ENCODE results near the gene CAPN9.

Gene CAPN9

DNA sequence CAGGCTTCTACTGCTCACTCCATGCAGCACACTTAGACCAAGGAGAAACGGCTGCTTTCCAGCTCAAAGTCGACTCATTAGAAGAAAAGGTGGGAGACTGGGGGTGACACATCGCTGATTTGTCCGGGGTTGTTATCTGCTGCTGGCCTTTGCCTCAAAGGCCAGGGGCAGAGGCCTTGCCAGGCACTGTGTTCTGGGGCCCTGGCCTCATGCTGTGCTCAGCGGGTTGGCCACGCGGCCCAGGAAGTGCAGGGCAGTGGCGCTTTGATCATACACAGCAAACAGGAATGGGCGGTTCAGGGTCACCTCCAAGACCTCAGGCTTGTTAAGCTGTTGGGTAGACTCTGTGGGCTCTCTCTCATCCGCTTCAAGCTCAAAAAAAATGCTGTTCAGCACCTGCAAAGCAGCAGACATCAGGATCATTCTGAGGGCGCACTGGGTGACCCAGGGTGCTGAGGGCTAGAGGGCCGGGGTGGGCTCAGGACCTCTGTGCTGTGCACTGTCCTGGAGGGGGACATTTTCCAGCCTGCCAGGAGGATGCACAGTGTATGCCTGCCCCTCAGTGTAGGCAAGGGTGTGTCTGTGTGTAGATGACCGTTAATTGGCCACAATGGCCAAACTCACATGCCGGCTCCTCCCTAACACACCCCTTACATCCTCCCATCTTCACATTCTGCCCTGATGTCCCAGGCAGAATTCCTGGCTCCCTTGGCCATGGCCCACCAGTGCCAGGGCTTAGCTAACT, 44.1 kb upstream of the CAPN9 start:
- TF ChIP-seq, protein P1, sequence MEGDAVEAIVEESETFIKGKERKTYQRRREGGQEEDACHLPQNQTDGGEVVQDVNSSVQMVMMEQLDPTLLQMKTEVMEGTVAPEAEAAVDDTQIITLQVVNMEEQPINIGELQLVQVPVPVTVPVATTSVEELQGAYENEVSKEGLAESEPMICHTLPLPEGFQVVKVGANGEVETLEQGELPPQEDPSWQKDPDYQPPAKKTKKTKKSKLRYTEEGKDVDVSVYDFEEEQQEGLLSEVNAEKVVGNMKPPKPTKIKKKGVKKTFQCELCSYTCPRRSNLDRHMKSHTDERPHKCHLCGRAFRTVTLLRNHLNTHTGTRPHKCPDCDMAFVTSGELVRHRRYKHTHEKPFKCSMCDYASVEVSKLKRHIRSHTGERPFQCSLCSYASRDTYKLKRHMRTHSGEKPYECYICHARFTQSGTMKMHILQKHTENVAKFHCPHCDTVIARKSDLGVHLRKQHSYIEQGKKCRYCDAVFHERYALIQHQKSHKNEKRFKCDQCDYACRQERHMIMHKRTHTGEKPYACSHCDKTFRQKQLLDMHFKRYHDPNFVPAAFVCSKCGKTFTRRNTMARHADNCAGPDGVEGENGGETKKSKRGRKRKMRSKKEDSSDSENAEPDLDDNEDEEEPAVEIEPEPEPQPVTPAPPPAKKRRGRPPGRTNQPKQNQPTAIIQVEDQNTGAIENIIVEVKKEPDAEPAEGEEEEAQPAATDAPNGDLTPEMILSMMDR (IDR thresholded peaks at IDR 0.05; ENCODE audit: extremely low read depth, missing control alignments) = no peak
- no peak for DNase-seq (ENCODE audit: low spot score)

DNA sequence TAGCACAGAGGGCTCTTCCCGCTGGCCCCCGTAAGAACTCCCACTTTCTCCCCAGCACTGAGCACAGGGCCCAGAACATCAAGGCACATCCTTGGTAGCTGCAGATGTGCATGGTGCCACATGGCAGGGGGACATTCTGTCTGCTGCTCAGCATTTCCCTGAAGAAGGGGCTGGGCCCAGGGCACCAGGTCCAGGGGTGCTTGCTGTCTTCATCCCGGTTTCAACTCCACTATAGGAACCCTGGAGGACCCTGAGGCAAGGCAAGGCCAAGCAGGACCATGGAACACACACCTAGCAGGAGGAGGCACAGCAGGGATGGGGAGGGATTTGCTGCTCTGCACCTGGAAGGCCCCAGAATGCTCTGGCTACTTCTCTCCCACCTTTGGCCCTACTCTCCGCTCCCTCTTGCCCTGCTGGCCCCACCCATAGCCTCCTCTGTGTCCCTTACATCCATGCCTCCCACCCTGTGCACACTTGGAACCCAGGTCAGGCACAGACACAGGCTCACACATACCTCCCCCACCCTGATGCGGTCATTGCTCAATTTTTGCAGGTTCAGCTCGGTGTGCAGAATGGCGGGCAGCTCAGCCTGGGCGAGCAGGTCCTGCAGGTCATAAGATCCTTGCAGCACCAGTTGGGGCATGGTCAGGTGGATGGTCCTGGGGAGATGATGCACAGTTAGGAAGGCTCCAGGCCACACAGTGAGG, 43.4 kb upstream of the CAPN9 start:
- TF ChIP-seq, protein P1 (IDR thresholded peaks at IDR 0.05; ENCODE audit: extremely low read depth, missing control alignments) = no peak
- DNase-seq (ENCODE audit: low spot score) = no peak

DNA sequence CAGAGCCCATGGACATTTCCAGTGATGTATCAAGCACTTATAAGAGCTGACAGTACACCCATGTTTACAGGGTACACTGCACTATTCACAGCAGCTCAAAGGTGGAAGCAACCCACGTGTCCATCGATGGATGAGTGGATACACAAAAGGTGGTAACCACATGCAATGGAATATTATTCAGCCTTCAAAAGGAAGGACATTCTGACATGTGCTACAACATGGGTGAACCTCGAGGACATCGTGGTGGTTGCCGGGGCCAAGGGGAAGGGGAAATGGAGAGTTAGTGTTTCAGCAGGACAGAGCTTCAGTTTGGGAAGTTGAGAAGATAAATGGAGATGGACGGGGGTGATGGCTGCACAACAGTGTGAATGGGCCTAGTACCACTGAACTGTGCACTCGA, 42.4 kb upstream of the CAPN9 start:
- DNase-seq (ENCODE audit: low spot score) = no peak
- TF ChIP-seq, protein P1 (IDR thresholded peaks at IDR 0.05; ENCODE audit: extremely low read depth, missing control alignments) = no peak

DNA sequence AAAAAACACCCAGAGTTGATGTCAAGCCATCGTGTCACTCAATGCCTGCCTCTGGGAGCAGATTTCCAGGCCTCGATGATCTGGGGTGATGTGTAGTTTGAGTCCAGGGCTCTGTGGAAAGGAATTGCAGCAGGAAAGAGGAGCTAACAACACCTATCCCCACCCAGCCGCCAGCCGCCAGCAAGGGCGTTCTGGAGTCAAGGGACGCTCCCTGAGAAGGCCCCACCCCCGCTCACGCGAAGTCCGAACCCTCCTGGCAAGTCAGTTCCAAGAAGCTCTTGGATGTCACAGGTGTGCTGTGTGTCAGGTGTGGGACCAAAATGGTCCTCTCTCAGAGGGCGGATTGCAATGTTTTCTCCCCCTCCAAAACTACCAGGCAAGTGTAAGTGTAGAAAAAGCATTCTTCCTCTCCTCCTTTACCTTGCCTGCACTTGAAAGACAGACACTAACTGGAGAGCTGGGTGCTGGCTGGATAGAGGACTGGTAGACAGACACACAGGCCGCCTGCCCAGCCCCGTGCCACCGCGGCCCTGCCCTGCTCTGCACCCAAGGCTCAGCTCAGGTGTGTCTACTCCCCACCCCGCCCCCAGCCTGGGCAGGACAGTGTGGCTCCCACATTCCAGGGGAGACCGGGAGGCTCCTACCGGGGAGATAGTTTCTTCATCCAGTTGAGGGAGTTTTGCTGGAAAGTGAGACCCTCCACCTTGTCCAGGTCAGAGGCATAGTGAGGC, 41.7 kb upstream of the CAPN9 start:
- TF ChIP-seq, protein P1 (IDR thresholded peaks at IDR 0.05; ENCODE audit: extremely low read depth, missing control alignments) = no peak
- DNase-seq (ENCODE audit: low spot score) = no peak

DNA sequence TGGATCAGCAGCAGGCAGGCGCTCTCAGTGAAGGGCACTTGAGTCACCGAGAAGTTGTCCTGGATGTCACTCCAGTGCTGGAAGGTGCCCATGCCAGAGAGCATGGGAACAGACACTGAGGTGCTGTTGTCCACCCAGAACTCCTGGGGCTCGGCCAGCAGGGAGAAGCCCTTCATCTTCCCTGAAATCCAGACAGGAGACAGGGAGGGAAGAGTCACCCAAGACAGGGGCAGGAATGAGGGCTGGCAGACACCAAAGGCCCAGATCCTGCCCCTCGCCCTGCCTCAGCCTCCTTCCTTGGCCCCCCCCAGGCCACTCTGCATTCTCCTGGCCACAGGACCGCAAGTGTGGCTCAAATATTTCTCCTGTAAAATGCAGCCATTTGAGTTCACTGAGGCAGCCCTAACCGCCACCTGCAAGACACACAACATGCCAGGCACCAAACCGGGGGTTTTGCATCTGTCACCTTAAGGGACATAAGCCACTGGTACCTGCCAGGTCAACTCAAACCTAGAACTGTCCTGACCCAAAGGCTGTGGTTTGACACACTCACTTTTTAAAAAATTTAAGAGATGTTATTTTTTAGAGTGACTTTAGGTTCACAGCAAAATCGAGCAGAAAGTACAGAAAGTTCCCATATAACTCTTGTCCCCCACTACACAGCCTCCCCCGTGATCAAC, 41.0 kb upstream of the CAPN9 start:
- TF ChIP-seq, protein P1 (IDR thresholded peaks at IDR 0.05; ENCODE audit: extremely low read depth, missing control alignments) = no peak
- no peak for DNase-seq (ENCODE audit: low spot score)

DNA sequence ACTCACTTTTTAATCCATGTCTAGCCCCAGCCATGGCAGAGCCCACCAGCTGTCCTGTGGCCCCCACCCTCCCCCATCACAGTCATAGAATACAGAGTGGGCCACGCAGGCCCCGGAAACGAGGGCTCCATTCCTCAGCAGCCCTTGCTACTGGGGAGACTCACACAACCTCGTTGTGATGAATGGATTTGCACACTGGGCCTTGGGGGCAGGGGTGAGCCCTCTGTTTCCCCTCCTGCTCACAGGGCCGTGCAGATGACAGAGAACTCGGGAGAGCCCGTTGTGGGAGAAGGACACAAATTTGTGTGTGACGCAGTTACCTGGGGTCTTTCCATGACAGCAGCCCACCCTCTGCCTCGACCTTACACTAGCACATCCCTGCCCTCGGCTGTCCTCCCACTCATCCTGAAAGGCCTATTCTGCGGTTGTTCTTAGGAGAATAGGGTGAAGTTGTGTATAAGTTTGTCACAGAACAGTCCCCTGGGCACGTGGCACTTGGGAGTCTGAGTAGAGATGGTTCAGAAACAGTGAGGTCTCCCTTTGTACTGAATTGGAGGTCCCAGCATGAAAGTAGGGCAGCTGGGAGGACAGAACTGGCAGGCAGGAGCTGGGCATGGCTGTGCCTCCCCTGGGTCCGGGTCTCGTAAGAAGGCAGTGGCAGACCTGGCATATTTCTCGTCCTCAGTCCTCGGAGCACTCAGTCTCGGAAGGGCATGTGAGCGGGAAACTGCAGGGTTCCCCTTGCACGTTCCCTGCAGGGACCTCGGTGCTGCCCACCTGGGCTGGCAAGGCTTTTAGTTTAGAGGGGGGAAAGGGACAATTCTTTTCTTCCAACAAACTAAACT, 40.1 kb upstream of the CAPN9 start:
- TF ChIP-seq, protein P1 (IDR thresholded peaks at IDR 0.05; ENCODE audit: extremely low read depth, missing control alignments) = no peak
- no peak for DNase-seq (ENCODE audit: low spot score)

Data from GM20000 (cell line).